ENCODE results near the gene BTG3. TPM values are rescaled to one million over a fixed set of nuclear protein-coding genes. Genes with fewer than 3 reads are reported as not detected.

BTG3 gene
- polyA plus RNA-seq, 1 experiment = 23.6 TPM

DNA sequence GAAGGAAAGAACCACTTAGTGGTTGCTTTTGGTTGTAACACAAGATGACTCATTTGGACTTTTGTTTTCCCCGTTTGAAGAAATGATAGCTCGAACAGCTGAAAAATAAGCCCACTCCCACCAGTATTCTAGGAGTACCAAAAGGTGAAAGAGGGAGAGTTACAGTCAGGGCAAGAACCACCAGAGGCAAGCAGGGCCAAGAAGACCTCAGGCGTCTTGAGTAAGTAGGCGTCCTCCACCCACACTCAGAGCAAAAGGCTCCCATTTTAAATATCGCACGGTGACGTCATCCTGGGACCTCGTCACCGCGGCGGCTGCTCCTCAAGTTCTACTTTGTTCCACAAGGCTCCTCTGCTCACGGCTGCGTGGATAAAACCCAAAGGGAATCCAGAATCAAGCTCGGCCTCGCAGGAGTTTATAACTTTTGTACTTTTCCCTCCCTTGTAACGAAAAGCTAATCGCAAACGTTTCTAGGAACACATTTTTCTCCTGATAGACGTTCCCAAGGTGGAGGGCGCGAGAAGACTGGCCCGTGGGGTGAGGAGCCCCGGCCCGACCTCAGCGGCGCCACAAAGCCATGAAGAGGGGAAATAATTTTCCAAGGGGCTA is 1.2 kb downstream of the BTG3 start:
- 0 out of 2 replicates have a peak, but pooled peaks have one; percentile 2 for TF ChIP-seq CTCF (IDR thresholded peaks at IDR 0.05; ENCODE audit: insufficient read depth, low read depth, low read length)
- Histone ChIP-seq H3K27me3 (ENCODE audit: control insufficient read depth, insufficient read depth, low read length) (no peaks in the 10 kb centered on the region), H3K36me3 (ENCODE audit: control insufficient read depth, insufficient read depth, low read length) (no peaks in the 10 kb centered on the region), H3K4me3 (ENCODE audit: low read depth, low read length) (peak overlapping the region; percentile 95)
- ChIA-PET CTCF (interaction anchor here (0.6 to 1.0 kb wide), 2 partner anchors 225 to 651 kb away, joined by 3 read pairs; no protein-coding TSS in a partner anchor), POLR2A (no interaction called here)
- DNase-seq (ENCODE audit: low read depth) = peak; percentile 65

- ChIA-PET POLR2A (interaction anchor here (0.5 kb wide), 1 partner anchor 661 kb away, joined by 3 read pairs; no protein-coding TSS in a partner anchor), CTCF (interaction anchor here (0.9 to 1.0 kb wide), 4 partner anchors 10 to 224 kb away, joined by 3 to 6 read pairs (median 4); no protein-coding TSS in a partner anchor)
- no peak for TF ChIP-seq CTCF (IDR thresholded peaks at IDR 0.05; ENCODE audit: insufficient read depth, low read depth, low read length)
- H3K27me3 ChIP-seq (ENCODE audit: control insufficient read depth, insufficient read depth, low read length) = no peaks in the 10 kb centered on the region
- peaks cover 1% of the 10 kb centered on the region; the same call in 1 of the 2 replicates for H3K36me3 ChIP-seq (ENCODE audit: control insufficient read depth, insufficient read depth, low read length)
- DNase-seq (ENCODE audit: low read depth) = no peak
- H3K4me3 ChIP-seq (ENCODE audit: low read depth, low read length) = peak overlapping the region; percentile 95
These were observed 1.8 kb downstream of the BTG3 start for GRCh38 chr21:17610911-17611310.

- TF ChIP-seq CTCF (IDR thresholded peaks at IDR 0.05; ENCODE audit: insufficient read depth, low read depth, low read length) = no peak
- Histone ChIP-seq H3K27me3 (ENCODE audit: control insufficient read depth, insufficient read depth, low read length) (no peaks in the 10 kb centered on the region), H3K36me3 (ENCODE audit: control insufficient read depth, insufficient read depth, low read length) (peaks cover 1% of the 10 kb centered on the region), H3K4me3 (ENCODE audit: low read depth, low read length) (no peak overlapping the region)
- ChIA-PET CTCF (no interaction called here), POLR2A (no interaction called here)
- no peak for DNase-seq (ENCODE audit: low read depth)
These were observed 3.0 kb downstream of the BTG3 start for GRCh38 chr21:17609681-17610080.

DNA sequence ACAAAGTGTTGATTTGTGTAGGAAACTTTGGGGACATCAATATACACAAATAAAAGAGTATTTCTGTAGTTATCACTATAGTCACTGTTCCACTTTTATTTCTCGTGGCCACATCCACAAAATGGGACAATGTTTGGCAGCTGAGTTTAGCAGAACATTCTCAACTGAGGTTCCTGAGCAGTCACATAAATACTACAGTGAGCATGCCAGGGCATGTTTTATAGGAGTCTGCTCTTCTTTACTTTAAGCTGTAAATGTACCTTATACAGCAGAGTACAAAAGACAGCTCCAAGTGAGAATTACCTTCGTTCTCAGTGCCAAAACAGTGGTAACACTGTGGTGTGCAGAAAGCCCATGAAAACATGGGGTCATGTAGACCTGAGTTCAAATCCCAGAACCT is 5.0 kb downstream of the BTG3 start:
- H3K36me3 ChIP-seq (ENCODE audit: control insufficient read depth, insufficient read depth, low read length) = peaks cover 1% of the 10 kb centered on the region
- CTCF ChIA-PET = no interaction called here
- TF ChIP-seq CTCF (IDR thresholded peaks at IDR 0.05; ENCODE audit: insufficient read depth, low read depth, low read length) = no peak
- no peak overlapping the region for H3K4me3 ChIP-seq (ENCODE audit: low read depth, low read length)
- H3K27me3 ChIP-seq (ENCODE audit: control insufficient read depth, insufficient read depth, low read length) = no peaks in the 10 kb centered on the region
- no peak for DNase-seq (ENCODE audit: low read depth)
- POLR2A ChIA-PET = interaction anchor here (0.6 kb wide), 1 partner anchor 145 kb away, joined by 8 read pairs; no protein-coding TSS in a partner anchor

DNA sequence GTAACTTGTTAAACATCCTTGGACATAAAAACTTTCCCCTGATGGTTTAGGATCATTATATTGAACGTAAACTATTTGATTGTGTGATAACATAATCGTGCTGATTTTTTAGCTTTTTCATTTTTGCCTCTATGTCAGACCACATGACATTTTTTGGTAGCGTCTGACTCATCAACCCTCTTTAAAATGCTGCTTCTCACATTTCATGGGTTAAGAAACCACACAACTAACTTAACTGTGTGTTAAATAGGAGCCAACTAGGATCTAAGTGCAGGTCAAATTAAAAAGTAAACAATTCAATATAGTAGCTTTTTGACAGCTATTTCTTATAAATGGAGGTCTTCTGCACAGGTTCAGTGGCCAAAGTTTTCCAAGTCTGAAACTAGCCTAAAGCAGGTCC is 9.8 kb downstream of the BTG3 start:
- Histone ChIP-seq H3K4me3 (ENCODE audit: low read depth, low read length) (no peak overlapping the region), H3K36me3 (ENCODE audit: control insufficient read depth, insufficient read depth, low read length) (peaks cover 9% of the 10 kb centered on the region), H3K27me3 (ENCODE audit: control insufficient read depth, insufficient read depth, low read length) (no peaks in the 10 kb centered on the region)
- no peak for TF ChIP-seq CTCF (IDR thresholded peaks at IDR 0.05; ENCODE audit: insufficient read depth, low read depth, low read length)
- POLR2A ChIA-PET = no interaction called here
- no peak for DNase-seq (ENCODE audit: low read depth)
- CTCF ChIA-PET = interaction anchor here (1.2 kb wide), 1 partner anchor 91 kb away, joined by 3 read pairs; no protein-coding TSS in a partner anchor

Data from BJ (cell line).